GM18907 (cell line): ENCODE results near the gene AGL.
A peak's percentile ranks its signal among the peaks of the same experiment; 100 is the strongest.
"Not testable (repeated sequence)": the region's sequence is repeated elsewhere in the genome, so short reads cannot be mapped to it uniquely, and the experiment has no call there.

Experiments used
- ATAC-seq: cut with Tn5 transposase; IDR thresholded peaks from one replicate; pipeline ENCODE4 v1.9.1; 2021; ENCODE audit warnings: mild to moderate bottlenecking, moderate library complexity; ENCODE audit not compliant: unreplicated experiment

Gene AGL

DNA sequence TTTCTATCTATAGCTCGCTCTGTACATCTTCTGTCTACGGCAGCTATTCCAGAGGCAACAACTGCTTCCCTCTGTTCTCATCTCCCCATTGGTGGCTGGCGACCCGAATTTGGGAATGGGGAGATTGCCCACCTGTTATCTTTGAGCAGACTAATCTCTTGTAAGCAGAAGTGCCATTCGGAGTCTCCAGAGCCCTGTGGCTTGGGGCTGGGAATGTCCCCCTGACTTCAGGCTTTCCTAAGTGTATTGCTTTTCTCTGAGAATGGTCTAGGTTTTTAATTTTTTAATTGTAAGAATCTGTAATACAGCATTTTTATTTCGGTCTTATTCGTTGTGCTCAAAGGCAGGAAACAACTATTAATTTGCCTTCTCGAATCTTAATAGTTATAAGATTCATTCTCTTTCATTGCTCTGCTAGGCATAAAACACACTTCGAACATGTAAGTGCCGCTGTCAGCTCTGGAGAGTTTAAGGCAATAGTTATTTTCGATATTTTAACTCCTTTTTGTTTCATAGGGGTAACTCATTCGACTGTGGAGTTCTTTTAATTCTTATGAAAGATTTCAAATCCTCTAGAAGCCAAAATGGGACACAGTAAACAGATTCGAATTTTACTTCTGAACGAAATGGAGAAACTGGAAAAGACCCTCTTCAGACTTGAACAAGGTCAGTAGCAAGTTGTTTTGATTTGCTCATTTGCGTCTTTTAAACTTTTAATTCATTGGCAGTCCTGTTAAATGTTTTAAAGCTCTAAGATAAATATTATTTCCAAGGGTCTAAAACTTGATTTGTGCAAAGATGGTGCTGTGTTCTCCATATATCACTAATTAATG, 514 bp downstream of the AGL start:
- peak; percentile 18 for ATAC-seq

DNA sequence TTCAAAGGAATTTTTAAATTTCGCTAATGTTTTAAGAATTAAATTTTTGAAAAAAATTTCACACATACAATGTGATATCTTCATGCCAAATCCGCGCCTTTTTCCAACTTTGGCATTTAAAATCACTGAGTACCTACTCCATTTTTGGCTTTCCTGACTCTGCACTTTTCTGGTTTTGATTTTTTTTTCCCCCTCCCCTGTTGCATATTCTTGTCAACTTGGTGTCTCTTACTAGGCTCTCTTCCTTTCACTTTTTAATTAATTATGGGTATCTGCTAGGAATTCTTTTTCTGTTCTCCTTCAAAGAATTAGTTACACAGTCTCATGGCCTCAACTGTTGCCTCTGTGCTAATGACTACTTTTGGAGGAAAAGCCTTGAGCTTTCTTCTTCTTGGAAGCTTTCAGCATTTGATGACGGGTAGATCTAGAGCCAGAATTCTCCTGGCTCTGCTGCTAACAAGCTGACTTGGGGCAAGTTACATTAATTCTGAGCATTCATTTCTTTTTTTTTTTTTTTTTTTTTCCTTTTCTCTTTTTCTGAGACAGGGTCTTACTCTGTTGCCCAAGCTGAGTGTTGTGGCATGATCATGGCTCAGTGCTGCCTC, 1.8 kb downstream of the AGL start:
- no peak for ATAC-seq

DNA sequence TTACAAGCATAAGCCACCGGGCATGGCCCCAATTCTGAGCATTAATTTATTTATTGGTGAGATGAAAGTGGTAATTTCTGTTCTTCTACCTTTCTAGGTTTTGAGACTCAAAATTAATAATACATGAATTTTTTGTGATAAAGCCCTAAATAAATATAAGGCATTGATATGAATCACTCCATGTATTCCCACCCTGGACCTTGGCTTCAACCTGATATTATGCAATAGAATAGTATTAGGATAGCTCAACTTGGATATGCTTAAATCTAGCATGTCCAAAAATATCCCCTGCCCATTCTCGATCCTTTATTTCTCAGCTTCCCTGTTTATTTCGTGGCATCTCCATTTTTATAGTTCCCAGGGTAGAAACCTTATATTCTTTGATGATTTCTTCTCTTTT, 2.5 kb downstream of the AGL start:
- ATAC-seq, result no peak

DNA sequence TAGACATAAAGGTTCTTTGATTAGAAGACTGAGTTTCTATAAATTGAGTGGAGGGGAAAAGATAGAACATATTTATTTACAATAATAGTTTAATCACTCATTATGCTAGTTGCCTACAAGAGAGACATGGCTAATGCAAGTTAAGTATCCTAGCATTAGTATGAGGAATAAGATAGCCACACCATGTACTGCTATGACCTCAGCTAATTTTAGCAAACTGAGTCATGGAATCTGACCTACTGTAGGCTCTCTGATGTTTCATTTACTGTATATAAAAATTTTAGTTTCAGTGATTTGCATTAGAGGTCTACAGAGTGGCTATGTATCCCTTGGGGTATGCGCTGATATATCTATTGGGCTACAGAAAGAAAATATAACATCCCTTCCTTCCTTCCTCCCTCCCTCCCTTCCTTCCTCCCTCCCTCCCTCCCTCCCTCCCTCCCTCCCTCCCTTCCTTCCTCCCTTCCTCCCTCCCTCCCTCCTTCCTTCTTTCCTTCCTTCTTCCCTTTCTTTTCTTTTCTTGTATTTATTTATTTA, 5.8 kb downstream of the AGL start:
- ATAC-seq, result no peak

DNA sequence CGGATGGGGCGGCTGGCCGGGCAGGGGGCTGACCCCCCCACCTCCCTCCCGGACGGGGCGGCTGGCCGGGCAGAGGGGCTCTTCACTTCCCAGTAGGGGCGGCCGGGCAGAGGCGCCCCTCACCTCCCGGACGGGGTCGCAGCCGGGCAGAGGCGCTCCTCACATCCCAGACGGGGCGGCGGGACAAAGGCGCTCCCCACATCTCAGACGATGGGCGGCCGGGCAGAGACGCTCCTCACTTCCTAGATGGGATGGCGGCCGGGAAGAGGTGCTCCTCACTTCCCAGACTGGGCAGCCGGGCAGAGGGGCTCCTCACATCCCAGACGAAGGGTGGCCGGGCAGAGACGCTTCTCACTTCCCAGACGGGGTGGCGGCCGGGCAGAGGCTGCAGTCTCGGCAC, 6.9 kb downstream of the AGL start:
- ATAC-seq, result not testable (repeated sequence)

DNA sequence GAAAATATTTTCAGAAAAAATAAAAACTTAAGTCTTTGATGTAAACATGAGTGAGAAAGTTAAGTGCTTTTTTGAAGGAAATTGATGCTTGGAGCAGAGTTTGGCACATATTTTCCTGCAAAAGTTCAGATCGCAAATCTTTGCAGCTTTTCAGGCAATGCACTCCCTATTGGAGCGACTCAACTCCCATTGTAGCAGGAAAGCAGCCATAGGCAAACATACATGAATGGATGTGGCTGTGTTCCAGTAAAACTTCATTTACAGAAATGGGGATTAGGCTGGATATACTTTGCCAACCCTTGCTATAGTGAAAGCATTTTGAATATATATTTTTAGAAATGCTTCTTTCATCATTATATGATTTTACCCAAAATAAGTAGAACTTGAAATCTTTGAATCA, 8.1 kb downstream of the AGL start:
- no peak for ATAC-seq

DNA sequence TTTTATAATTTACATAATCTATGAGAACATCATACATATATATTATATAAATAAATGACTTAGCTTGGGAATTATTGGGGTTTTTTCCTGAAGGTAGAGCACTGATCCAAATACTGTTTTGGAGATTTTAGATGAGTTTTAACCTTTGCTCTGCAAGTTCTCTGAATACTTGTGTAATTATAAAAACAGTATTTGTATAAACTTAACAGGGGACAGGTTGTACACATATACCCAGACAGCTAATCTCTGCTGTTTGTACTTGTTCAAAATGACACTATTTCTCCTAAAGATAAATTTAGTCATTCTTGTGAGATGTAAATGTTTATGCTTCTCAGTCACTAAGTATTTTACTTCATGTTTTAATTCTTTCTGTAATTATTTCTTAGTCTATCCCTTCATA, 8.7 kb downstream of the AGL start:
- no peak for ATAC-seq

DNA sequence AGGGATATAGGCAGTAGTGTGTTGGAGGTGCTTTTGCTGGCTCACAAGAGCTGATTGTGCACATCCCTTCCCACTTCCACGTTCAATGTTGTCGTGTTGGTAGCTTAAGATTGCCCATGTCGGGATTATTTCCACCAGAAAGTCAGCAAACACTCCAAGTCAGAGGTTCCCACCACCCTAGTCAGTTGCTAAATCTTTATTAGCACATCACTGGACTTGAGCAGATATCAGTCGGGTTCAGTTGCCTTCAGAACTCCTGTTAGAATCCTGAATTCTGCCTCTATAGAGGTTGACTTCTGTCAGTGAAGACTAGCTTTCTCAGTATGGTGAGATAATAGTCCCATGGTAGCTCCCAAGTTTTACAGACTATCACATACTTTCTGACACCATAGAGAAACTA, 10.5 kb downstream of the AGL start:
- ATAC-seq, result no peak

DNA sequence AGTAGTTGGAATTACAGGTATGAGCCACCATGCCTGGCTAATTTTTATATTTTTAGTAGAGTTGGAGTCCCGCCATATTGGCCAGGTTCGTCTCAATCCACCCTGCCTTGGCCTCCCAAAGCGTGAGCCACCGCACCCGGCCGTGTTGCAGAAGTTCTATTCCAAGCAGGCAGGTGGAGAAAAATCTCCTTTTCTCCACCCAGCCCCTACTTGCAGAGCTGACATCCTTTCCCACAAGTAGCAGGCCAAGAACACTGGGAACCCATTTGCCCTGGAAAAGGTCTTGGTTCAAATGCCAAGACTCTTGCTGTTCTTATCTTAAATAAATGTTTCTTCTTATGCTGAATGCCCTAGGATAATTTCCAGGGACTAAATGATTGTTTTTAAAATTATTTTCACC, 17.5 kb downstream of the AGL start:
- no peak for ATAC-seq

DNA sequence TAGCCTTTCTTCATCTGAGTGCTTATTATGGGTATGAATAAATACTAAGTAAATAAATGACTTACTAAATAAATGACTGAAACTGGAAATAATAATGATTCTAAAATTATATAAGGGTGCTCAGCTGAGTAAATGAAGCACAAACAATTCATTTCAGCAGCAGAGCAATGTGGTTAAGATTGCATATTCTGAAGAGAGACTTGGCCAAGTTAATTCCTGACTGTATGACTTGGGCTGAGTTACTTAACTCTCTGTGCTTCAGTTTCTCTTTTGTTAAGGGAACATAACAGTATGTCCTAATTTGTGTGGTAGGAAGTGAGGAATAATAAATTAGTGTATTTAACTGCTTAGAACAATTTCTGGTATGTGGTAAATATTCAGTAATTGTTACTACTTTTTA, 19.1 kb downstream of the AGL start:
- ATAC-seq, result no peak

DNA sequence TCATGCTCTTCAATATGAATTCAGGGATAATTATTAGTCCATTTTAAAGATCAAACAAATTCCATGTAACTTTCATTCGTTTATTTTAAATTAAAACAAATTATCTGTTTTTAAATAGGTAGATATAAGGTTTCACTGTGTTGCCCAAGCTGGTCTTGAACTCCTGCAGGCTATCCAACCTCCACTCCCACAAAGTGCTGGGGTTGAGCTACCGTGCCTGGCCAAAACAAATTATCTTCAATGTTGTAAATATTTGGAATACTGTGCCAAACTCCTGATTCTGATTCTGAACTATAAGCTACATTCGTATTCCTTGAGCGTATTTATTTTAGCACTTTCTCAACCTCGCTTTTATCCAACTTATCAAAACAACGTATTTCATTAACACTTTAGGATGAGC, 19.6 kb downstream of the AGL start:
- no peak for ATAC-seq

DNA sequence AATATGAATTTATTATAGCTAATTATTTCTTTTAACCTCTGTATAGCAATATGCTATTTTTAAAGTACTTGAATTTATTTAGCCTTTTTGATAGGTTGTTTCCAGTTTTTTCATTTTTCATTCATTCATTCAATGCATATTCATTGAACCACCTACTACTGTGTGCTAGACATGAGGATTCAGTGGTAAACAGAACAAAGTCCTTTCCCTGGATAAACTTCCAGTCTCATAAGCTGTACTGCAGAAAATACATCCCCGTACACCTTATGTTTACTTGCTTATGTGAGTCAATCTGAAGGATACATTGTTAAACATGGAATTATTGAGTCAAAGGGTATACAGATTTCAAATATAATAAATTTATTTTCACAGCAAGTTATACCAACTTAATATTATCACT, 21.9 kb downstream of the AGL start:
- no peak for ATAC-seq

DNA sequence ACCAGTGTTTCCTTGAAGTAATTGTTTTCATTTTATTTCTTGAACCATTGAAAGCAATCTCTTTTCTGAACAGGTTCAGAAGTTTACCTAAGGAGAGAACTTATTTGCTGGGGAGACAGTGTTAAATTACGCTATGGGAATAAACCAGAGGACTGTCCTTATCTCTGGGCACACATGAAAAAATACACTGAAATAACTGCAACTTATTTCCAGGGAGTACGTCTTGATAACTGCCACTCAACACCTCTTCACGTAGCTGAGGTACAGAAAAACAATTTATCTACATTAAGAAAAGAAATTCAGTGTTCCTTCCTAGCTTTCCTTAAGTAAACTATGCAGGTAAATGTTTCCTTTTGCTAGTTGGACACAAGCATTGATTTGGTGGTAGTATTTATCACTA, 27.4 kb downstream of the AGL start:
- no peak for ATAC-seq

DNA sequence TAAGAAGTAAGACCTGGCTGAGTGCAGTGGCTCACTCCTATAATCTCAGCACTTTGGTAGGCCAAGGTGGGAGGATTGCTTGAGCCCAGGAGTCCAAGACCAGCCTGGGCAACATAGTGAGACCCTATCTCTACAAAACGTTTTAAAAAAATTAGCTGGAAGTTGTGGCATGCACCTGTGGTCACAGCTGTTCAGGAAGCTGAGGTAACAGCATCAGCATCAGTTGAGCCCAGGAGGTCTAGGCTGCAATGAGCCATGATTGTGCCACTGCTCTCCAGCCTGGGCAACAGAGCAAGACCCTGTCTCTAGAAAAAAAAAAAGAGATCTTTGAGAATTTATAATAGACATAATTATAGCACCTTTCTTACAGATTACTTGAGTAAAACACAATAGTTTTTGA, 36.0 kb downstream of the AGL start:
- no peak for ATAC-seq

DNA sequence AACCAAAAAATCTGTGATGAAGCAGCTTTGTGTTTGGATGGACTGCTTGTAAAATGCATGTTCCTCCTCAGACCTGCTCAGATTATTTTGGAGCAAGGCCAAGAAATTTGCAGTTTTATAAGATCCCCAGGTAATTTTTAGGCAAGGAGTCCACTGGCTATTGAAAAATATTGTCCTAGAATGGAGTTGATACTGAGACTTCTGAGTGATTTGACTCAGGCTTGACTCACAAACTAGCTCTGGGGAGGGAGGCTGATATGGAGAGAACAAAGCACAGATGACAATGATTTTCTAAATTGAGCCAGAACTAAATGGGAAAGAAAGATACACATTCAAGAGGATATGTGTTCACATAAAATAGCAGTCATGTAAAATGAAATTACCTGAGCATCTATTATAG, 36.7 kb downstream of the AGL start:
- no peak for ATAC-seq

DNA sequence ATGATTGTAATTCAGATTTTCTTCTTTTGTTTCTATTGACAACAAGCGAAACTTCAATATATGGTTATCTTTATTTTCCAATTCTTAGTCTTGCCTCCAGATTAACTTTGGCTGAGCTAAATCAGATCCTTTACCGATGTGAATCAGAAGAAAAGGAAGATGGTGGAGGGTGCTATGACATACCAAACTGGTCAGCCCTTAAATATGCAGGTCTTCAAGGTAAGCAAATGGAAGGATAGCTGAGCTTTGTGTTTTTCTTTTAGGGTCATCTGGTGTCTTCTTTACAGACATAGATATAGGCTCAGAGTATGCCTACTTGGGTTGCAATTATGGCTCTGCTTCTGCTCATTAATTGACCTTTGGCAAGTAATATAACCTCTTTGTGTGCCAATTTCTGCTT, 37.7 kb downstream of the AGL start:
- ATAC-seq, result no peak

DNA sequence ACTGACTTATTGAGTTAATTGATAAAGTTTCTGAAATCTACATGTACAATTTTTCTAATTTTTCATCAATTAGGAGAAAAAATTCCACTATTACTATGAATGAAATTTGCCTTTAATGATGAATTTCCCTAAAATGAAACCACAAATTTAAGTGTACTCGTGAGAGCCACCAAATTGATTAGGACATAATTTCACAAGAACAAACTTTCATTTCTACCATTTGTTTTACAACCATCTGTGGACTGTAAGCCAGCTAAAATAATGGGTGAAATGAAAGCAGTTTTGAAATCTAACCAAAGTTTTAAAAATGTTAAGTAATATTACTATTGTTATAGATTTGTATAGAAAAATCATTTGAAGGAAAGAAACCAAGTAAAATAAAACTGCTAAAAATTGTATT, 41.8 kb downstream of the AGL start:
- ATAC-seq, result no peak

DNA sequence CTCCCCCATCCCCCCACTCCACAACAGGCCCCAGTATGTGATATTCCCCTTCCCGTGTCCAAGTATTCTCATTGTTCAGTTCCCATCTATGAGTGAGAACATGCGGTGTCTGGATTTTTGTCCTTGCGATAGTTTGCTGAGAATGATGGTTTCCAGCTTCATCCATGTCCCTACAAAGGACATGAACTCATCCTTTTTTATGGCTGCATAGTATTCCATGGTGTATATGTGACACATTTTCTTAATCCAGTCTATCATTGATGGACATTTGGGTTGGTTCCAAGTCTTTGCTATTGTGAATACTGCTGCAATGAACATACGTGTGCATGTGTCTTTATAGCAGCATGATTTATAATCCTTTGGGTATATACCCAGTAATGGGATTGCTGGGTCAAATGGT, 53.1 kb downstream of the AGL start:
- ATAC-seq, result not testable (repeated sequence)

DNA sequence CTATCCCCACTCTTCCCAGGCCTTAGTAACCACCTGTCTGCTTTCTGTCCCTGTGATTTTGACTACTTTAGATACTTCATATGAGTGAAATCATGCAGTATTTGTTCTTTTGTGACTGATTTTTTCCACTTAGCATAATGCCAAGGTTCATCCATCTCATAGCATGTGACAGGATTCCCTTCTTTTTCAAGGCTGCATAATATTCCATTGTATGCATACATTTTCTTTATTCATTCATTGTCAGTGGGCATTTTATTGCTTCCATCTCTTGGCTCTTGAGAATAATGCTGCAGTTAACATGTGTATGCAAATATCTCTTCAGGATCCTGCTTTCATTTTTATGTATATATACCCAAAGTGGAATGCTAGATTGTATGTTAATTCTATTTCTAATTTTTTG, 56.4 kb downstream of the AGL start:
- ATAC-seq, result no peak

DNA sequence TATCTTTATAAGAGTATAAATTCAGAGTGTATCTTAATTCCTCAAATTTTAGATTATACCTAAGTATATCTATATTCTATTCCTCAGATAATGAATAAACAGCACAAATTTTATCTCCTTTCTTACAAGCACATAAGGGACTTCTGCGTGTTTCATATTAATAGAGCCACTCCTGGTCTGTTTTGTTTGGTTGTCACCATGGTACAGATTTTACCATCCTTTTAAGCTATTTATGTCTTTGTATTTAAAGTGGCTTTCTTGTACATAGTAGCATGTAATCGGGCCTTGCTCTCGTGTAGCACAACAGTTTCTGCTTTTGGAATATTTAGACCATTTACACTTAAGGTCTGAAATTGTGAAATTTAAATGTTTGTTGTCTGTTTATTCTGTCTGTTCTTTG, 67.1 kb downstream of the AGL start:
- ATAC-seq, result no peak

DNA sequence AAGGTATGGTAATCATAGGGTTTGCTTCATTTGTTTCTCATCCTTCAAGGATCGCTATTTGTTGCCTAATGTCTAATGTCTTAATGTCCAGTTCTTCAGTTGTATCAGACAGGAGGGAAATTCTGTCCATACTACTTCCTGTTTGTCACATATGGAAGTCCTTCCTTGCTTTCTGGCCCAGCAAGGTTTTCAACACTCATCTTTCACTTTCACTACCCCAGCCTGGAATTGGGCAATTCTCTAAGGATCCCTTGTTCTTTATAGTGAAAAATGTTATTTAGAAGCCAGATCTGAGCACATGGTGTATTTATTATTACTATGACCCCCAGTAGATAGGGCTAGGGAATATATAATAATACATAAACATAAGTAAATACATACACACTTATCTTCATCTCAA, 69.1 kb downstream of the AGL start:
- ATAC-seq, result no peak

DNA sequence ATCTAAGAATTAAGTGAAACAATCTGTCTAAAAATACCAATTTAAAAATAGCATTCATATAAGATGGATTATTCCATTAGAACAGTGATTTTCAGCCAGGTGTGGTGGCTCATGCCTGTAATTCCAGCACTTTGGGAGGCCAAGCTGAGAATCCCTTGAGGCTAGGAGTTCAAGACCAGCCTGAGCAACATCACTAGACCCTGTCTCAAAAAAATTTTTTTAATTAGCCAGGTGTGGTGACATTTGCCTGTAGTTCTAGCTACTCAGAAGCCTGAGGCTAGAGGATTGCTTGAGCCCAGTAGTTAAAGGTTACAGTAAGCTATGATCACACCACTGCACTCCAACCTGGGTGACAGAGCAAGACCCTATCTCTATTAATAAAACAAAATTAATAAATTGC, 84.6 kb downstream of the AGL start:
- ATAC-seq, result no peak

DNA sequence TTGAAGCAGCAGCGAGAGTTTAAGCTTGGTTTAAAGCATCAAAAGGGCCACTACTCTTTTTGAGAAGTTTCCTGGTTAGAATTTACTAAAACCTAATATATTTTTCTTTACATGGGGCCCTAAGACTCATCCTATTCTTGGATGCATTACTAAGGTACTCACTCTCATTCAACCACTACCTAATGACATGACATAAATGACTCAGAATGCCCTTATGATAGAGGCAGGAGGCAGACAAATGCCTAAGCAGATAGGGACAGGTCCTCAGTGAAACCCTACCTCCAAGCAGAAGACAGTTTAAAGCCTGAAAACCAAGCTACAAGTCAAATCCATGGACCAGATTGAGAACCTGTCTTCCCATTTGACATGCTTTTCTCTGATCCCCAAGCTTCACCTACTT, 85.4 kb downstream of the AGL start:
- ATAC-seq, result no peak
